Epithelial cell of esophagus (primary cell): ENCODE results near the gene SSTR5.

Source experiments
- DNase-seq: peaks from one replicate; pipeline ENCODE4 v3.0.0; 2010; ENCODE audit warnings: low read depth
- H3K4me3 ChIP-seq: 2 replicates; pipeline ENCODE4 v1.5.1; 2011; ENCODE audit warnings: mild to moderate bottlenecking, low read length, control low read depth
- TF ChIP-seq, protein P1 (sequence below): IDR thresholded peaks from 2 replicates; pipeline ENCODE4 v1.5.1; 2011; ENCODE audit warnings: low read depth, mild to moderate bottlenecking, low read length, control low read depth, inconsistent platforms; ENCODE audit not compliant: insufficient read depth; ENCODE audit errors: missing control alignments

The SSTR5 gene

DNA sequence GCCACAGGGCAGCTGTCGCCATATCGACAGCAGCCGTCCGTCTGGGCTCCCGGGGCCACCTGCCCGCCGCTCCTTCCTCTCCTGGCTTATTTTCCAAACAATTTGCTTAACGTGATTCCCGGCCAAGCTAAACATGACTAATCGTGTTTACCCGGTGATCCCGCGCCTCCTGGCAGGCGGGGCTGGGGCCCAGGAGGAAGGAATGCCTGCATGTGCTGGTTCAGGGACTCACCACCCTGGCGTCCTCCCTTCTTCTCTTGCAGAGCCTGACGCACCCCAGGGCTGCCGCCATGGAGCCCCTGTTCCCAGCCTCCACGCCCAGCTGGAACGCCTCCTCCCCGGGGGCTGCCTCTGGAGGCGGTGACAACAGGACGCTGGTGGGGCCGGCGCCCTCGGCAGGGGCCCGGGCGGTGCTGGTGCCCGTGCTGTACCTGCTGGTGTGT is 6.1 kb downstream of the SSTR5 start:
- TF ChIP-seq, protein P1, sequence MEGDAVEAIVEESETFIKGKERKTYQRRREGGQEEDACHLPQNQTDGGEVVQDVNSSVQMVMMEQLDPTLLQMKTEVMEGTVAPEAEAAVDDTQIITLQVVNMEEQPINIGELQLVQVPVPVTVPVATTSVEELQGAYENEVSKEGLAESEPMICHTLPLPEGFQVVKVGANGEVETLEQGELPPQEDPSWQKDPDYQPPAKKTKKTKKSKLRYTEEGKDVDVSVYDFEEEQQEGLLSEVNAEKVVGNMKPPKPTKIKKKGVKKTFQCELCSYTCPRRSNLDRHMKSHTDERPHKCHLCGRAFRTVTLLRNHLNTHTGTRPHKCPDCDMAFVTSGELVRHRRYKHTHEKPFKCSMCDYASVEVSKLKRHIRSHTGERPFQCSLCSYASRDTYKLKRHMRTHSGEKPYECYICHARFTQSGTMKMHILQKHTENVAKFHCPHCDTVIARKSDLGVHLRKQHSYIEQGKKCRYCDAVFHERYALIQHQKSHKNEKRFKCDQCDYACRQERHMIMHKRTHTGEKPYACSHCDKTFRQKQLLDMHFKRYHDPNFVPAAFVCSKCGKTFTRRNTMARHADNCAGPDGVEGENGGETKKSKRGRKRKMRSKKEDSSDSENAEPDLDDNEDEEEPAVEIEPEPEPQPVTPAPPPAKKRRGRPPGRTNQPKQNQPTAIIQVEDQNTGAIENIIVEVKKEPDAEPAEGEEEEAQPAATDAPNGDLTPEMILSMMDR = no peak
- H3K4me3 ChIP-seq = no peak overlapping the region
- peak; percentile 38 for DNase-seq

DNA sequence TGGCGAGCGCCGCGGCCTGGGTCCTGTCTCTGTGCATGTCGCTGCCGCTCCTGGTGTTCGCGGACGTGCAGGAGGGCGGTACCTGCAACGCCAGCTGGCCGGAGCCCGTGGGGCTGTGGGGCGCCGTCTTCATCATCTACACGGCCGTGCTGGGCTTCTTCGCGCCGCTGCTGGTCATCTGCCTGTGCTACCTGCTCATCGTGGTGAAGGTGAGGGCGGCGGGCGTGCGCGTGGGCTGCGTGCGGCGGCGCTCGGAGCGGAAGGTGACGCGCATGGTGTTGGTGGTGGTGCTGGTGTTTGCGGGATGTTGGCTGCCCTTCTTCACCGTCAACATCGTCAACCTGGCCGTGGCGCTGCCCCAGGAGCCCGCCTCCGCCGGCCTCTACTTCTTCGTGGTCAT is 6.8 kb downstream of the SSTR5 start:
- TF ChIP-seq, protein P1 = no peak
- no peak for DNase-seq
- H3K4me3 ChIP-seq = no peak overlapping the region

DNA sequence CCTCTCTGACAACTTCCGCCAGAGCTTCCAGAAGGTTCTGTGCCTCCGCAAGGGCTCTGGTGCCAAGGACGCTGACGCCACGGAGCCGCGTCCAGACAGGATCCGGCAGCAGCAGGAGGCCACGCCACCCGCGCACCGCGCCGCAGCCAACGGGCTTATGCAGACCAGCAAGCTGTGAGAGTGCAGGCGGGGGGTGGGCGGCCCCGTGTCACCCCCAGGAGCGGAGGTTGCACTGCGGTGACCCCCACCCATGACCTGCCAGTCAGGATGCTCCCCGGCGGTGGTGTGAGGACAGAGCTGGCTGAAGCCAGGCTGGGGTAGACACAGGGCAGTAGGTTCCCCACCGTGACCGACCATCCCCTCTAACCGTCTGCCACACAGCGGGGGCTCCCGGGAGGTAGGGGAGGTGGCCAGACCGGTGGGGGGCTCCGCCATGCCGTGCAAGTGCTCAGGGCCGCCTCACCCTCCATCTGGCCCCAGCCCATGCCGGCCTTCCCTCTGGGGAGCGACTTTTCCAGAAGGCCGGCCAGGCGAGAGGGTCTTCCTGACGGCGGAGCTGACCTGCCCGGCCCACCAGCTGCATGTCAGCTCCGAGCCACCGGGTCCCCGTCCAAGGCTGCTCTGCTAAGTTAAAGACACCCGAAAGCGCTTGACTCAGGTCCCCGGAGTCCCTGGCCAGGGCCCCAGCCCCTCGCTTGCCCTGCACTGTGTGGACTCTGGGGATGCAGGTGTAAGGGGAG is 7.4 kb downstream of the SSTR5 start:
- no peak overlapping the region for H3K4me3 ChIP-seq
- TF ChIP-seq, protein P1 = no peak
- no peak for DNase-seq

DNA sequence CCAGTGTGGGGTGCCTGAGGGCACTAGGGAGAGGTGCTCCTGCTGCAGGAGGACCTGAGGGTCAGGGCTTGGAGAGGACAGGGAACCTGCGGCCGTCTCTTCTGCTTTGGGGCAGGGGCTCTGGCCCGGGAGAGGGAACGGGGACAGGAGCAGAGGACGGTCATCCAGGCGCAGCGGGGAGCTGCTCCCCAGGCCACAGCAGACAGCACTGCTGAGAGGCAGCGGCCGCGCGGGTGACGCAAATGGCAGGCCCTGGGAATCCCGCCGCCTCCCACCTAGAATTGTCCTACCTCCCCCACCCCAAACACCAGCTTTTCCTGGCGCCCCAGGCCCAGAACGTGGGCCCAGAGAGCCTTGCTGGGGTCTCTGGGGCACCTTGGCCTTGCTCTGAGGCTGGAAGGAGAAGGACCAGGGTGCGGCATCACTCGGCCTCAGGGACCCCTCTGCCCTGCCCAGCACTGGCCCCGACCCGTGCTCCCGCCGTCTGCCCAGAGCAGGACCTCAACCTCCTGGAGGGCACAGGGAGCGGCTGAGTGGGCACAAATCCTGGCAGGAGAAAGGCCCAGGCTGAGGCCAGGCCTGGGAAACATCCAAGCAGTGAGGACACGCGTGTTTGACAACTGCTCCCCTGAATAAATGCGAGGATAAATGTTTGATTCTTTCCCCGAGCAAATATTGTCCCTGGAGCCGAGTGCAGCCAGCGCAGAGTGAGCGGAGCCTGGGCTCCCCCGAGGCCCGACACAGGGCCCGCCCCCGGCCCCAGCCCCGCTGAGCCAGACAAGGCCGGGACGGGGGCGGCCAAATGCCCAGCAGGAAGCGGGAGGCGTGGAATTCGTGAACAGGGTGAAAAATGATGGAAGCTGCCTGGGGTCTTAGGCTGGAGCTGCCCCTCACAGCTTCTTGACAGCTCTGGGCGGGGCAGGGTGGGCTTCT is 8.5 kb downstream of the SSTR5 start:
- TF ChIP-seq, protein P1 = no peak
- H3K4me3 ChIP-seq = no peak overlapping the region
- DNase-seq = no peak

DNA sequence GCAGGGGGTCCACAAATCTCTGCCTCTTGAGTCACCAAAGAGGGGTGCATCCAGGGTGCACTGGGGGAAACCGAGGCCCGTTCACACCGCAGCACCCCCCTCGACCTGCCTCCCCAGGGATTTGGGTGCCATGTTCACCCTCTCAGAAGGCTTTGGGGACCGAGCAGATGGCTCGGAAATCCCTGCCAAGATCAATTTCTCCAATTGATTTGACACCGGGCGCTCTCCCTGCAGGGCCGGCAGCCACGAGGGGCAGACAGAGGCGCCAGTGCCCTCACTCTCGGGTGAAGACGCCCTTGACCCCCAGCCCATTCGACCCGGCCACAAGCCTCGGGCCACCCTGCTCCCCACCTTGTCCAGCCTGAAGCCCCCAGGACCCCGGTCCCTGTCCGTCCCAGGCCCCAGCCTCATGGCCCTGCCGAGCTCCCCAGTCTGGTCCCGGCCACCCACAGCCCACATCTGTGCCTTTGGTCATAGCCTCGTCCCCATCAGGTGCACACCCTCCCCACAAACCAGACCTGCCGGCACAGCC is 9.3 kb downstream of the SSTR5 start:
- TF ChIP-seq, protein P1 = no peak
- H3K4me3 ChIP-seq = no peak overlapping the region
- DNase-seq = no peak

DNA sequence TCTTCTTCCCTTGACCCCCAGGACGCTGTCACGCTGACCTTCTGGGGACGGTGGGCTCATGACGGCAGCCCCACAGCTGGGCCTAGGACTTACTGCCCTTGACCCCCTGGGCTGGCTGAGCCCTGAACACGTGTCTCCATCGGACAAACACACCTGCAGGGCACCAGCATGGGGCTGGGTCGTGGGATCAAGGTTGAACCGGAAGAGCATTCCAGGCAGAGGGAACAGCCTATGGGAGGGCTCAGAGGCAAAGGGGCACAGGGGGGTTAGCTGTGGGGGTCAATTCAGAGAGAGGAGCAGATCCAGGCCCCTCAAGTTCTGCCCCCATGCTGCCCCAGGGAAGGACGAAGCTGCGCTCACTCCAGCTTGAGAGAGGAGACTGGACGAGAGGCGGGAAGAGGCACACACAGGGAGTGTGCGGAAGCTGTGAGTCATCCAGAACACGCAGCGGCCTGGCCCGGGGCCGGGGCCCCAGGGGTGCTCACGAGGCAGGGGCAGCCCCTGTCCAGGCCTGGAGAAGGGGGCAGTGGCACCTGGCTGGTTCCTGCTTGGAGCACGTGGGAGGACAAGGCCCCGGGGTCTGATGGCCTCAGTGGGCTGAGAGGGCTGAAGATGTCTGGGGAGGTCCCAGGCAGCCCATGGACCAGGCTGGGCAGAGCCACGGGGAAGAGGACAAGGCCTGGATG is 9.9 kb downstream of the SSTR5 start:
- no peak overlapping the region for H3K4me3 ChIP-seq
- DNase-seq = no peak
- TF ChIP-seq, protein P1 = no peak
